Tibial artery (tissue), 4 donors: ENCODE measurements around the gene DGCR2.
A peak's percentile ranks its signal among the peaks of the same experiment; 100 is the strongest.

Experiments used
- DNase-seq, 2 donors: peaks; one replicate each; pipeline ENCODE4 v3.0.0-alpha.2; 2019
- H3K27ac ChIP-seq, 2 donors: fragments of 200-600 bp; sonication (generic) in 1 of 2; 1 replicate in 1 of 2; 2 replicates in 1 of 2; pipeline ENCODE4 v1.5.1; 2018 to 2019; ENCODE audit warnings: mild to moderate bottlenecking in 1 of 2
- H3K27me3 ChIP-seq, 2 donors: fragments of 200-600 bp; sonication (generic) in 1 of 2; one replicate each; pipeline versions ENCODE4 v1.5.1 to v1.6.0; 2016 to 2019
- H3K36me3 ChIP-seq, 3 donors: fragments of 200-600 bp; sonication (generic) in 2 of 3; one replicate each; pipeline ENCODE4 v1.5.1; 2016 to 2019; ENCODE audit warnings: mild to moderate bottlenecking in 2 of 3
- H3K4me1 ChIP-seq, 4 donors: fragments of 200-600 bp; sonication (generic) in 2 of 4; 1 replicate in 3 of 4; 2 replicates in 1 of 4; pipeline ENCODE4 v1.5.1; 2016 to 2019
- H3K4me3 ChIP-seq, 2 donors: fragments of 200-600 bp; sonication (generic) in 1 of 2; 1 replicate in 1 of 2; 2 replicates in 1 of 2; pipeline ENCODE4 v1.5.1; 2018 to 2019; ENCODE audit warnings: mild to moderate bottlenecking in 2 of 2
- H3K9me3 ChIP-seq, 3 donors: fragments of 200-600 bp; sonication (generic) in 1 of 3; one replicate each; pipeline ENCODE4 v1.5.1; 2016 to 2019
- CTCF ChIP-seq, 2 experiments: fragments of 200-600 bp in 1 of 2; fragments of 450-650 bp in 1 of 2; IDR thresholded peaks; one replicate each; pipeline ENCODE4 v1.5.1; 2017 to 2019; ENCODE audit warnings: antibody characterized with exemption in 2 of 2, mild to moderate bottlenecking in 1 of 2, moderate library complexity in 1 of 2
- intact Hi-C: fragments of 100-400 bp; cut with DNase I; formaldehyde crosslinking; loops from one replicate; pipeline ENCODE4 v1.15.0; 2023; ENCODE audit warnings: low total_unique reads

Gene DGCR2

DNA sequence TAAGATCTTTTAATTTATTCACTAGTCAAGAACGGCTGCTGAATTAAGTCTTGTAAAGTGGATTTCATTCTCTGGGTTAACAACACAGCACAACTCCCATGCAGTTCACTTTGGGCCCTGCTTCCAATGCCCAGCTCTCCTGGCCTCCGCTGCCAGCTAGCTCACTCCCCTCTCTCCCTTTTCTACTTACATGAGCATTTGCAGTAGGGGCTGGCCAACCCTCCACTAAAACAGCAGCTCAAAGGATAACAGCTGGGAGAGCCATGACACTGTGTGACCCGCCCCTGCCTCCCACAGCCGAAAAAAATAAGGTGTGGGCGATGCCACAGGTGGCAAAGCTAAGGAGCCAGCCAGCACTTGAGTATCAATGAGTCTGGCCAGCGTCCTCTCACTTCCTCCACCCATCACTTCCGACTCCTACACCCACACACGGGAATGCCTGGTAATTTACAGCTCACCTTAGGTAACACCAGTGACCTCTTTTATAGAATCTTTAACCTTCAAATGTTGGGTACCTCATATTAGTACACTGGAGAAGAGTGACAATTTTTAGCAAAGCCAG lies 56.8 kb downstream of the DGCR2 start:
- peak in 1 of 2 donors; percentile 31 for DNase-seq
- H3K36me3 ChIP-seq: peaks cover 73 to 100% (median 98%) of the 10 kb centered on the region in 3 donors
- intact Hi-C loops: no loop called here
- no peak overlapping the region for H3K4me3 ChIP-seq
- H3K27me3 ChIP-seq: no peaks in the 10 kb centered on the region
- H3K4me1 ChIP-seq: peaks cover 0 to 3% (median 0%) of the 10 kb centered on the region in 4 donors
- no peak for TF ChIP-seq CTCF (IDR thresholded peaks at IDR 0.05)
- H3K9me3 ChIP-seq: no peaks in the 10 kb centered on the region
- H3K27ac ChIP-seq: no peak overlapping the region

DNA sequence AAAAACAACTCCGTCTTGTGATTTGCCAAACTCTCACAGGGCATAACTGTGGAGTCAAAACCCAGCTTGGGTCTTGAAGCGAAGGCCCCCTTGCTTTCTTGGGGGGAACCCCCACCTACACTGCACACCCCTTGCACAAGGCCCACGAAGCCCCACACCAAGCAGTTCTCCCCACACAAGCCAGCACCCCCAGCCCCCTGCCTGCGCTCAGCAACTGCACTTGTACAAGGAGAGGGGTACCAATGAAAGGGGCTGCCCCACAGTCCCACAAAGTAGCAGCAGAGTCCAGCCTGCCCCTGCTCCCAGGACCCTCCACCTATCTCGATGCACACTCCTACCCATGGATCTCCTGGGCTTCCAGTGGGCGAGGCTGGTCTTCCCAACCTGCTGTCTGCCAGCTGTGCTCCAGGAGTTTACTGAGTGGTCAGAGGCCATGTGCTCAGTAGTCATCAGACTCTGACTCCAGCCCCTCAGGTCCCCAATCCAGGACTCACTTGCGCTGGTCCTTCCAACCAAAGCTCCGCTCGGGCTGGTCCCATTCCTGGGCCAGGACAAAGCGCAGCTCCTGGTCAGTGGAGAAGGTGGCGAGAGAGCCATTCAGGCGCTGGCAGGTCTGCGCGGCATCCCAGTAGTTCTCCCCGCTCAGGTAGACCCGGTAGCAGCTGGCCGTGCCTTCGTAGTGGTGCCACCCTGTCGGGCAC lies 57.7 kb downstream of the DGCR2 start:
- intact Hi-C loops: no loop called here
- H3K4me3 ChIP-seq: no peak overlapping the region
- peak in 1 of 2 donors; percentile 62 for DNase-seq
- H3K27me3 ChIP-seq: no peaks in the 10 kb centered on the region
- peaks cover 78 to 100% (median 98%) of the 10 kb centered on the region in 3 donors for H3K36me3 ChIP-seq
- no peaks in the 10 kb centered on the region for H3K4me1 ChIP-seq
- TF ChIP-seq CTCF (IDR thresholded peaks at IDR 0.05): no peak
- H3K27ac ChIP-seq: no peak overlapping the region
- no peaks in the 10 kb centered on the region for H3K9me3 ChIP-seq

- peak in 1 of 2 donors; percentile 55 for DNase-seq
- intact Hi-C loops: no loop called here
- H3K36me3 ChIP-seq: peaks cover 79 to 100% (median 100%) of the 10 kb centered on the region in 3 donors
These were observed 58.4 kb downstream of the DGCR2 start for GRCh38 chr22:19063581-19064353.

DNA sequence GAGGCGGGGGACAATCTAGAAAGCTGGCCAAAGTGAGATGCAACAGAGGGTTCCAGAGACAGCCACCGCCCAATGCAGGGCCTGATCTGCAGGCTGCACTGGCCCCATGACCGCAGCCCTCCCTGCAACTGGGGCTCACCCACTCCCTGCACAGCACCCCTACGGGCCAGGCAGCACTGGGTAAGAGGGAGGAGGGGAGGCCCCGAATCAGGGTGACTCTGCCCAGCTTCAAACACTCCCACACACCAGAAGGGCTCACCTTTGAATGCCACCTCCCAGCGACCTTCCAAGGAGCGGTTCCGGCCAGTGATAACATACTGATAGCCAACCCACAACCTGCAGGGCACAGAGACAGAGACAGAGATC lies 59.3 kb downstream of the DGCR2 start:
- intact Hi-C loops: no loop called here
- H3K9me3 ChIP-seq: no peaks in the 10 kb centered on the region
- DNase-seq: no peak
- H3K27ac ChIP-seq: no peak overlapping the region
- H3K27me3 ChIP-seq: no peaks in the 10 kb centered on the region
- no peak for TF ChIP-seq CTCF (IDR thresholded peaks at IDR 0.05)
- H3K36me3 ChIP-seq: peaks cover 76 to 100% (median 96%) of the 10 kb centered on the region in 3 donors
- no peak overlapping the region for H3K4me3 ChIP-seq
- no peaks in the 10 kb centered on the region for H3K4me1 ChIP-seq

More at GRCh38 chr22:19063581-19064353, 58.4 kb downstream of the DGCR2 start:
- no peak overlapping the region for H3K27ac ChIP-seq
- H3K9me3 ChIP-seq: no peaks in the 10 kb centered on the region
- no peaks in the 10 kb centered on the region for H3K4me1 ChIP-seq
- no peak for TF ChIP-seq CTCF (IDR thresholded peaks at IDR 0.05)
- H3K4me3 ChIP-seq: no peak overlapping the region
- H3K27me3 ChIP-seq: no peaks in the 10 kb centered on the region

DNA sequence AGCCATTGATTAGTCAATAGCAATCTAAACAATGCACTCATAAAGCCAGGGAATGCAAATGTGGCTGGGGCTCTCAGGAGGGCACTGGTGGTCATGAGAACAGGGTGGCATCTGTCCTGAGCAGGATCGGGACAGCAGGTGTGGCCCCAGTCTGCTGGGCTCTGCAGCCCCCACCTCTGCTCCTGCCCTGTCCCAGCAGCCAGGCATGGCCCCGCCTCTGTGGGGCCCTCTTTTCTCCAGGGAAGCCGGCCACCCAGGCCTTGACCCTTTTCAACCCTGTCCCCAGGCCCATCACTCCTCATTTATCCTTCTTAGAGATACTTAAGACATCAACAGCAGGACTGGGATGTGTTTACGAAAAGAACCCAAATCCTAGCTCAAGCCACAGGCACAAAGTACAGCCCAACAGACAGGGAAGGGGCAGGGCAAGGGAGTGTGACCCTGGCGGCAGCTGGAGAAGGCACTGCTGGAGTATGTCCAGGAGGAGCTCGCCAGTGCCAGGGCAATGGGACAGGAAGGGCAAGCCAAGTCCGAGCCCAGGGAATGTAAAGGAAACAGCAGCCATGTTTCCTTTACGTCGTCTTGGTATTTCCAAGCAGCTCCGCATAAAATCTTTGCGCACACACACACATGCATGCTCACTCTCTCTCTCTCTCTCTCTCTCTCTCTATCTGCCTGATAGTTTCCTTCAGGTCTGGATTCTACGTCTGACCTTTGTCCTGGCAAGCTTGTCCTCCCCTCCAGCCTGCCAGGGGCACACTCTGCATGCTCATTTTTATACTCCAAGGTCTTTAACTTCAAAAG lies 59.9 kb downstream of the DGCR2 start:
- Histone ChIP-seq H3K4me3 (no peak overlapping the region), H3K27ac (no peak overlapping the region), H3K4me1 (no peaks in the 10 kb centered on the region), H3K27me3 (no peaks in the 10 kb centered on the region), H3K9me3 (no peaks in the 10 kb centered on the region), H3K36me3 (peaks cover 70 to 100% (median 91%) of the 10 kb centered on the region in 3 donors)
- intact Hi-C loops: no loop called here
- TF ChIP-seq CTCF (IDR thresholded peaks at IDR 0.05): no peak
- no peak for DNase-seq
